ENCODE data around the gene ERC2. TPM values are rescaled to one million over a fixed set of nuclear protein-coding genes. Genes with fewer than 3 reads are reported as not detected.

Gene ERC2
- total RNA-seq, 1 experiment from 2014 or later = 1.2 TPM

GRCh38 chr3:56366641-56367162 is 101.6 kb downstream of the ERC2 start:
- no peak for DNase-seq (ENCODE audit: low read depth)

DNA sequence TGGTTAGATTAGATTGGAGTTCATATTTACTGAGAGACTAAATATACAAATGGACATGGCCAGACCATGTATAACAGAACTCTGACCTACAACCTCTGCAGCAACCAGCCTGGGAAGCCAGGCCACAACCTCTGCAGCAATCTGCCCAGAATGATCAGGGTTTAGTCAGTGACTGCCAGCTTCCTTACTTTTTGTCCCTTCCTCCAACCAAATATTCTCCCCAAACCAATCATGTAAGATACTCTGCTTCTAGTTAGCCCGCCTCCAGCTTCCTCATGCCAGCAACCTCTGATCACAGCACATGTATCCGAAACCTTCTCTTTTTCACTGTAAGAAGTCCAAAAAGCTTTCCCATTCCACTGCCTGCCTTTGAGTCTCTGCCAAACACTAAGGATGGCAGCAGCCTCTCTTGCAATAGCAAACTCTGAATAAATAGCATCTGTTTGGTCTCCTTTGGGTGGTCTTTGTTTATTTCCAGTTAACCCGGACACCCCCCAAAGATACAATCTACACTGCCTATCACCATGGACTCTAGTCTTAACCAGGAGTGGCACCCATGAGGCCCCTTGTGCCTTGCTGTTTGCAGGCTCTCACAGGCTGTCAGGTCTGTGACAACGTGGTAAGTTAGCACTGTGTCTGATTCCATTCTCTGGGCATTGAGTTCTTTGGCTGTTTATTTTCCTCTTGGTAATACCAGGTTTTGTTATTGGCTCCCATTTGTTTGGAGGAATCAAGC is 102.2 kb downstream of the ERC2 start:
- no peak for DNase-seq (ENCODE audit: low read depth)

- DNase-seq (ENCODE audit: low read depth) = no peak
Observed at GRCh38 chr3:56364665-56365064, 103.6 kb downstream of the ERC2 start.

DNA sequence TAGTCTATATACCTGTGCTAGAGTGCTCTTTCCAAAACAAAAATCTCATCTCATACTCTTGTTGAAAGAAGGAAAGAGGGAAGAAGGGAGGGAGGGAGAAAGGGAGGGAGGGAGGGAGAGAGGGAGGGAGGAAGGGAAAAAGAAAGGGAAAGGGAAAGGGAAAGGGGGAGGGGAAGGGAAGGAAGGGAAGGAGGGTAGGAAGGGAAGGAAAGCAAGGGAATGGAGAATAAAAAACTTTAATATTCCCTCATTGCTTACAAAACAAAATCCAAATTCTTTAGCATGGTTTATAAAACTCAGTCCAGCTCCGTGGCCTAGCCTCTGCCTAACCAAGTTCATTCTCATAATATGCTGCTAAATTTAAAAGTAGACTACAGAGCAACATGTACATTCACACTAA is 104.5 kb downstream of the ERC2 start:
- no peak for DNase-seq (ENCODE audit: low read depth)

GRCh38 chr3:56361731-56362130 is 106.5 kb downstream of the ERC2 start:
- DNase-seq (ENCODE audit: low read depth) = no peak

GRCh38 chr3:56357266-56357665 is 111.0 kb downstream of the ERC2 start:
- no peak for DNase-seq (ENCODE audit: low read depth)

DNA sequence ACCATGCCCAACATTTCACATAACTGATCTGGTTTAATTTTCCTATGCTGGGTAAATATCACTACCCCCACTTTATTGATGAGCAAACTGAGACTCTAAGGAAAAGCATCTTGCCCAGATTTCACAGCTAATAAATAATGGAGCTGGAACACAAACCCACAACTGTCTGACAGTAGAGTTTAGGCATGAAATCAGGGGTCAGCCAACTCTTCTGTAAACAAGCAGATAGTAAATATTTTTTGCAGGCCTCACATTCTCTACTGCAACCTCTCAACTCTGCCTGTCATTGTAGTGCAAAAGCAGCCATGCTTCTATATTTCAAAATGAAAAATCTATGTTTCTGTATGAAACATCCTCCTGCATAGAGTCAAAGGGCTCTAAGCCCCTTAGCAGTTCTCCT is 111.5 kb downstream of the ERC2 start:
- DNase-seq (ENCODE audit: low read depth) = no peak

GRCh38 chr3:56355570-56356185 is 112.6 kb downstream of the ERC2 start:
- DNase-seq (ENCODE audit: low read depth) = peak; percentile 4

DNA sequence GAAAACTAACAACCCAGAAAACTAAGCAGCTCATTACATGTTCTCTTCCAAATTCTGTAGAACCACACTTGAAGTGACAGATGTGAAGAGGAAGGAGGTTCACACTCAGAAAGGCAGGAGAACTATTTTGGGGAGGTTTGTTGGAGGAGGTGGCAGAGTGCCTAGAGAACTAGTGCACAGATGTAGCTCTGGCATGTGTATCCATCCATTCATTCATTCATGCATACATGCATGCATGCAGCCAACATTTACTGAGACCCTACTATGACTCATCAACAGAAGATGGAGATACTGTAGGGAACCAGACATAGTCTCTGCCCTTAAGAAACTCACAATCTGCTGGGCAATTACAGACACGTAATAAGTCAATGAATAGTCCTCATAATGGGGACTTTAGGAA is 116.7 kb downstream of the ERC2 start:
- DNase-seq (ENCODE audit: low read depth) = no peak

DNA sequence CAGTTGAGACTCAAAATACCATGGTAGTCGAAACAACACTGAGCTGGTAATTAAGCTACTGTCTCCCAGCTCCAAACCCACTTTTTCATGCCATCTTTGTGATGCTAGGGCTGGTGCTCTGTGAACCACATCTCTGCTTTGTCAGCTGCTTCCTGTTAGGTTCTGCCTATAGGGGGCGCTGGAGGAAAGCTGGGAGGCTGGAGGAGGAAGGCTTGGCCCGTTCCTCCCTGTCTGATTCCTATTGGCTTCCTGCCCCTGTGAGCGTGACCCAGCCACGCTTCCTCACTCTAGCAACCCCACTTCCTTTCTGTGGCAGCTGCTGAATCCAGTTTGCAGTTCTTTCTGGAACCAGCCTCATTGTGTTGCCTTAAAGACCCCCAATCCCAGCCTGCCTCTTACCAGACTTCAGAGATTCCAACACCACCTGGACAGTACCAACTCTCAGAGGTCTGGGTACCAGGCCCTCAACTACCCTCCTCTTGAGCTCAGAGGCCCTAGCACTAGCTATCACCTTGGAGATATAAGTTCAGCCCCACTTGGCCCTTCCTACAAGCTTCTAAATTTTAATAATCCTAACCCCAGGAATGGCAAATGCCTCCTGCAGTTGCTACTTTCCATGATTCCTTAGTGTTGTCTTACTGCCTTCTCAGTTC is 120.9 kb downstream of the ERC2 start:
- DNase-seq (ENCODE audit: low read depth) = peak; percentile 9

GRCh38 chr3:56342475-56342874 is 125.8 kb downstream of the ERC2 start:
- DNase-seq (ENCODE audit: low read depth) = no peak

DNA sequence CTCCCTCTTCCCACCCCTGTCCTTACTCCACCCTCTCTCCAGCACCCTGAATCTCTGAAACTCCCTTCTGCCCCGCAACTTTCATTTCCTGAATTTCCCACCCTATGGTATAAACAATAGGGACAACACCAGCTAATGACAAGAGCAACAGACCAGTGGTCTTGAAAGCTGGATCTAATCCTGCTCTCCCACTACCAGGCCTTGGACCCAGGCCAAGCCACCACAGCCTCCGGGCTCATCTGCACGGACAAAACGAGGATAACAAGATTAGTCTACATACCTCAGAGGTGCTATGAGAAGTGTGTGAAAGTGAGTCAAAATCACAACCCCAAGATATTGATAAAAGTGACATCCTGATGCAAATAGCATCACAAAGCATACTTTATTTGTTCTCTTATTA is 128.6 kb downstream of the ERC2 start:
- DNase-seq (ENCODE audit: low read depth) = no peak

- DNase-seq (ENCODE audit: low read depth) = no peak
Observed at GRCh38 chr3:56339244-56339643, 129.0 kb downstream of the ERC2 start.

GRCh38 chr3:56336023-56336422 is 132.2 kb downstream of the ERC2 start:
- DNase-seq (ENCODE audit: low read depth) = no peak

- no peak for DNase-seq (ENCODE audit: low read depth)
Observed at GRCh38 chr3:56324473-56324872, 143.8 kb downstream of the ERC2 start.

GRCh38 chr3:56323986-56324420 is 144.3 kb downstream of the ERC2 start:
- peak; percentile 72 for DNase-seq (ENCODE audit: low read depth)

DNA sequence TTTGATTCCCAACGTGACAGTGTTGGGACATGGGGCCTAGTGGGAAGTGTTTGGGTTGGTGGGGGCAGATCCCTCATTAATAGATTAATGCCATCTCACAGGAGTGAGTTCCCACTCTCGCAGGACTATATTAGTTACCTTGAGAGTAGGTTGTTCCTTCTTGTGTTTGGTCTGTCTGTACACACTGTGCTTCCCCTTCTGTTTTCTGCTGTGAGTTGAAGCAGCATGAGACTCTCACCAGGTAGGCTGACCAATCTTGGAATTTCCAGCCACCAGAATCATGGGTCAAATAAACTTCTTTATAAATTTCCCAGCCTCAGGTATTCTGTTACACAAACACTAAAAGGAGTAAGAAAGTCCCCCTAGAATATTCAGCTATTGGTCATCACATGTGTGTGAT is 145.4 kb downstream of the ERC2 start:
- DNase-seq (ENCODE audit: low read depth) = no peak

DNA sequence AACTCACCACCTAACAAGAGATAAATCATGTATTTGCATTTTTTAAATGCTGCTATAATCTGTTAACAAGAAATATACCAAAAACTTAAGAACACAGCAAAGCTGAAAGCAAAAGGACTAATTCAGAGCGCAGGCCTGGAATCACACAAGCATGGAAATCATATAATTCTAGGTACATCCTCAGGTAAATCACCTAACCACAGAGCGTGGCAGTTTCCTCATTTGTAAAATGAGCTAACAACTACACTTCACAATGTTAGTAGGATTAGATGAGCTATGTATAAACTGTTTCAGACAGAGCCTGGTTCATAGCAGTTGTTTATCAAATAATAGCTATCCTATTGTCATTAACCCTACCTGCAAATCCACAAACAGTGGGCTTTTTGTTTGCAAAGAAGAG is 146.4 kb downstream of the ERC2 start:
- no peak for DNase-seq (ENCODE audit: low read depth)

DNA sequence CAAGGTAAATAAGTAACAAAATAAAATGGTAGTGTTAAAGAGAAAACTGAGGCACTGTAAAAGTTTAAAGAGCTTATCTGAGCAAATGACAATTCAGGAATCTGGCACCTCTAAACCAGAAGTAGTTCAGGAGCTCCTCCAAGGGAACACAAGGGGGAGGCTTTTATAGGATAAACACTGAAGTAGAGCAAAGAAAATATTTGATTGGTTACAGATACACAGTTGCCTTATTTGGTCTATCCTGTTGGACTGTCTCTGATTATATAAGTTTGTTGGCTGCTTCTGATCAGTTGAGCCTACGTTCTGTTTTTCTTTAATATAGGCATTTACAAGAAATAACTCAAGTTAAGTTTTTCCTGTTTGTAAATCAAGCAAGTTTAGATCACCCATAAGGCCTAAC is 146.9 kb downstream of the ERC2 start:
- DNase-seq (ENCODE audit: low read depth) = no peak

- DNase-seq (ENCODE audit: low read depth) = no peak
Observed at GRCh38 chr3:56320883-56321282, 147.4 kb downstream of the ERC2 start.

GRCh38 chr3:56318891-56319290 is 149.4 kb downstream of the ERC2 start:
- no peak for DNase-seq (ENCODE audit: low read depth)

- no peak for DNase-seq (ENCODE audit: low read depth)
Observed at GRCh38 chr3:56316944-56317343, 151.3 kb downstream of the ERC2 start.

GRCh38 chr3:56314842-56315241 is 153.4 kb downstream of the ERC2 start:
- peak; percentile 78 for DNase-seq (ENCODE audit: low read depth)
